PFSK-1 (cell line): ENCODE data around the gene CAP1.

ENCODE experiments used
- FOXP2 ChIP-seq: optimal IDR thresholded peaks from 2 replicates; pipeline ENCODE3; 2011; ENCODE audit warnings: borderline replicate concordance, control low read depth, inconsistent platforms; ENCODE audit not compliant: insufficient read depth; ENCODE audit errors: extremely low read length, extremely low read depth
- POLR2AphosphoS5 ChIP-seq: IDR thresholded peaks from 2 replicates; pipeline ENCODE4 v1.6.1; 2012; ENCODE audit warnings: low read depth, mild to moderate bottlenecking, control low read depth, low read length, moderate library complexity
- REST ChIP-seq, 2 experiments: IDR thresholded peaks; 2 replicates each; pipeline versions ENCODE4 v1.6.1 to v1.8.0; 2011 to 2012; ENCODE audit warnings: low read depth in 2 of 2, low read length in 2 of 2, control low read depth in 1 of 2, inconsistent platforms in 1 of 2, mild to moderate bottlenecking in 1 of 2, moderate library complexity in 1 of 2; ENCODE audit not compliant: insufficient read depth in 1 of 2
- SIN3A ChIP-seq: IDR thresholded peaks from 2 replicates; pipeline ENCODE4 v1.6.1; 2012; ENCODE audit warnings: mild to moderate bottlenecking, low read length, moderate library complexity, borderline replicate concordance; ENCODE audit not compliant: insufficient read depth
- TAF1 ChIP-seq: IDR thresholded peaks from 2 replicates; pipeline ENCODE4 v1.6.1; 2012; ENCODE audit warnings: low read length, control low read depth, borderline replicate concordance; ENCODE audit not compliant: insufficient read depth

CAP1 gene

GRCh38 chr1:40092706-40093639 lies 52.4 kb downstream of the CAP1 start:
- TF ChIP-seq SIN3A, result no peak
- TF ChIP-seq POLR2AphosphoS5, result no peak
- TF ChIP-seq REST (IDR thresholded peaks at IDR 0.05; ENCODE audit: insufficient read depth in 1 of 2, low read depth in 2 of 2, low read length in 2 of 2), result no peak
- no peak for TF ChIP-seq TAF1
- TF ChIP-seq FOXP2, result no peak

- no peak for TF ChIP-seq SIN3A
These were observed 54.1 kb downstream of the CAP1 start for GRCh38 chr1:40094466-40095110.

GRCh38 chr1:40095806-40096205 lies 55.3 kb downstream of the CAP1 start:
- no peak for TF ChIP-seq REST (IDR thresholded peaks at IDR 0.05; ENCODE audit: insufficient read depth in 1 of 2, low read depth in 2 of 2, low read length in 2 of 2)
- no peak for TF ChIP-seq FOXP2
- TF ChIP-seq SIN3A, result no peak
- no peak for TF ChIP-seq POLR2AphosphoS5
- no peak for TF ChIP-seq TAF1

- TF ChIP-seq POLR2AphosphoS5 (no peak), TAF1 (no peak), REST (IDR thresholded peaks at IDR 0.05; ENCODE audit: insufficient read depth in 1 of 2, low read depth in 2 of 2, low read length in 2 of 2) (no peak)
These were observed 56.1 kb downstream of the CAP1 start for GRCh38 chr1:40096646-40096976.

GRCh38 chr1:40096977-40097782 lies 56.7 kb downstream of the CAP1 start, which contains the start of gene PPT1:
Gene PPT1 (minus strand): TSS chr1:40097252. CDS start chr1:40097238, 14 bp downstream.
- TF ChIP-seq REST (IDR thresholded peaks at IDR 0.05; ENCODE audit: insufficient read depth in 1 of 2, low read depth in 2 of 2, low read length in 2 of 2) (peak in 1 of 2 experiments; percentile 41; a peak in 1 of 4 replicates), SIN3A (0 out of 2 replicates have a peak, but pooled peaks have one; percentile 41), POLR2AphosphoS5 (peak; percentile 81), TAF1 (peak; percentile 88), FOXP2 (peak; percentile 85)
